SU-DHL-6 (cell line): ENCODE measurements around the gene GOLGA6C.
"Not testable (repeated sequence)": the region's sequence is repeated elsewhere in the genome, so short reads cannot be mapped to it uniquely, and the experiment has no call there.

Experiments
- H2AFZ ChIP-seq: fragments of 200-600 bp; sonication (generic); 2 replicates; pipeline ENCODE4 v1.6.1; 2014; ENCODE audit warnings: low read depth, mild to moderate bottlenecking, moderate library complexity, mixed read lengths, antibody characterized with exemption, low read length; ENCODE audit not compliant: severe bottlenecking
- H3F3A ChIP-seq: fragments of 200-600 bp; shearing (Covaris generic); 2 replicates; pipeline ENCODE4 v1.6.0; 2016; ENCODE audit warnings: antibody characterized with exemption, mild to moderate bottlenecking; ENCODE audit not compliant: insufficient read depth
- H3K27ac ChIP-seq: fragments of 200-600 bp; sonication (generic); 2 replicates; pipeline ENCODE4 v1.5.1; 2016; ENCODE audit warnings: low read depth, mild to moderate bottlenecking, low read length, moderate library complexity, mixed read lengths
- H3K27me3 ChIP-seq: fragments of 200-600 bp; sonication (generic), shearing (Covaris generic); 2 replicates; pipeline ENCODE4 v1.6.0; 2014; ENCODE audit warnings: mild to moderate bottlenecking, low read length
- H3K36me3 ChIP-seq: fragments of 200-600 bp; sonication (generic); 2 replicates; pipeline ENCODE4 v1.6.1; 2014; ENCODE audit warnings: mild to moderate bottlenecking, low read length, mixed read lengths
- H3K4me2 ChIP-seq: fragments of 300-600, 200-600 bp; shearing (Covaris generic), sonication (generic); 2 replicates; pipeline ENCODE4 v1.6.0; 2014; ENCODE audit warnings: low read length, low read depth, mild to moderate bottlenecking; ENCODE audit not compliant: poor library complexity, severe bottlenecking
- H3K4me3 ChIP-seq: fragments of 200-600 bp; sonication (generic); 2 replicates; pipeline ENCODE4 v1.5.1; 2014; ENCODE audit warnings: antibody characterized with exemption, low read length, mild to moderate bottlenecking, mixed read lengths; ENCODE audit not compliant: insufficient read depth, poor library complexity, severe bottlenecking
- H3K79me2 ChIP-seq: fragments of 200-600 bp; sonication (generic); 2 replicates; pipeline ENCODE4 v1.6.1; 2014; ENCODE audit warnings: mild to moderate bottlenecking, low read length, moderate library complexity; ENCODE audit not compliant: insufficient read depth
- H3K9ac ChIP-seq: fragments of 200-600 bp; sonication (generic); 2 replicates; pipeline ENCODE4 v1.7.0; 2014; ENCODE audit warnings: mild to moderate bottlenecking, low read length
- H3K9me2 ChIP-seq: fragments of 200-600 bp; sonication (generic); replicated peaks from 2 replicates; pipeline ENCODE4 v1.6.1; 2014; ENCODE audit warnings: low read length; ENCODE audit not compliant: insufficient read depth
- H3K9me3 ChIP-seq: fragments of 200-600 bp; sonication (generic); 2 replicates; pipeline ENCODE4 v1.6.1; 2014; ENCODE audit warnings: low read length, mixed read lengths; ENCODE audit not compliant: insufficient read depth
- H4K20me1 ChIP-seq: fragments of 200-600 bp; sonication (generic); 2 replicates; pipeline ENCODE4 v1.6.1; 2014; ENCODE audit warnings: low read depth, mild to moderate bottlenecking, antibody characterized with exemption, low read length, moderate library complexity, mixed read lengths
- CTCF ChIP-seq: fragments of 200-600 bp; sonication (generic); IDR thresholded peaks from one replicate; pipeline ENCODE4 v1.5.1; 2017; ENCODE audit warnings: antibody characterized with exemption, mild to moderate bottlenecking, low read length, moderate library complexity; ENCODE audit not compliant: insufficient read depth, poor library complexity, severe bottlenecking
- EZH2phosphoT487 ChIP-seq: fragments of 200-600 bp; sonication (generic), shearing (Covaris generic); conservative IDR thresholded peaks from 2 replicates; pipeline ENCODE4 v1.6.1; 2018; ENCODE audit warnings: mild to moderate bottlenecking, antibody characterized with exemption, low read length, moderate library complexity, mixed read lengths

Gene GOLGA6C, protein sequence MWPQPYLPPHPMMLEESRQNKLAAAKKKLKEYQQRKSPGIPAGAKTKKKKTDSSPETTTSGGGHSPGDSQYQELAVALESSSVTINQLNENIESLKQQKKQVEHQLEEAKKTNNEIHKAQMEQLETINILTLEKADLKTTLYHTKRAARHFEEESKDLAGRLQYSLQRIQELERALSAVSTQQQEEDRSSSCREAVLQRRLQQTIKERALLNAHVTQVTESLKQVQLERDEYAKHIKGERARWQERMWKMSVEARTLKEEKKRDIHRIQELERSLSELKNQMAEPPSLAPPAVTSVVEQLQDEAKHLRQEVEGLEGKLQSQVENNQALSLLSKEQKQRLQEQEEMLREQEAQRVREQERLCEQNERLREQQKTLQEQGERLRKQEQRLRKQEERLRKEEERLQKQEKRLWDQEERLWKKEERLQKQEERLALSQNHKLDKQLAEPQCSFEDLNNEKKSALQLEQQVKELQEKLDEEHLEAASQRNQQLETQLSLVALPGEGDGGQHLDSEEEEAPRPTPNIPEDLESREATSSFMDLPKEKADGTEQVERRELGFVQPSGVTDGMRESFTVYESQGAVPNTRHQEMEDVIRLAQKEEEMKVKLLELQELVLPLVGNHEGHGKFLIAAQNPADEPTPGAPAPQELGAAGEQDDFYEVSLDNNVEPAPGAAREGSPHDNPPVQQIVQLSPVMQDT

GRCh38 chr15:75258034-75258433, at the start of gene GOLGA6C:
Gene GOLGA6C, plus strand, starts transcription at chr15:75258334. Its CDS starts 265 bp downstream, at chr15:75258599.
- not testable (repeated sequence) for H4K20me1 ChIP-seq, H3K9ac ChIP-seq, H3K27me3 ChIP-seq, H3K36me3 ChIP-seq, H3K27ac ChIP-seq, H2AFZ ChIP-seq, H3K9me2 ChIP-seq, H3F3A ChIP-seq, H3K9me3 ChIP-seq, H3K79me2 ChIP-seq, H3K4me2 ChIP-seq, H3K4me3 ChIP-seq

- Histone ChIP-seq H3K9ac (no peak overlapping the region), H4K20me1 (peaks cover 23% of the 10 kb centered on the region), H3K27ac (no peak overlapping the region), H3K27me3 (no peaks in the 10 kb centered on the region), H3K4me2 (no peak overlapping the region), H2AFZ (no peak overlapping the region), H3K9me3 (no peaks in the 10 kb centered on the region), H3K36me3 (no peaks in the 10 kb centered on the region), H3K4me3 (no peak overlapping the region), H3K9me2 (no peaks in the 10 kb centered on the region), H3K79me2 (peaks cover 60% of the 10 kb centered on the region), H3F3A (no peaks in the 10 kb centered on the region)
- TF ChIP-seq CTCF (no peak), EZH2phosphoT487 (no peak)
Observed at GRCh38 chr15:75208501-75209288, 49.4 kb upstream of the GOLGA6C start.

DNA sequence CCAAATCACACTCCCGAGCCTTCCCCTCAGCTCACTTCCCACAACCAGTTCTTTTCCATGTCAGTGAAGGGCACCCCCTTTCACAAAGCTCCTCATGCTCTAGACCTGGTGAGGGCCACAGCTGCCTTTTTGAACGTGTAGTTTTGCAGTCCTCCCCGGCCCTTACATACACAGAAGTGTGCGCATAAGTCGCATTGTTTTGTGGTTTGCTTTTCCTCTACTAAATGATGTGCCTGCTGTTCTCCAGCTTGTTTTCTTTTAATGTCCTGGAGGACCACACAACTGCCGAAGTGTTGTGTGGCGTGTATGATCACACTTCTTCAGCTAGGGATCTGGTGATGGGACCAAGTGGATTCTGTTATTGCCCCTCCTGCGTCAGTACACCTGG, 48.9 kb upstream of the GOLGA6C start:
- Histone ChIP-seq H3K27me3 (no peaks in the 10 kb centered on the region), H2AFZ (no peak overlapping the region), H3F3A (no peaks in the 10 kb centered on the region), H3K79me2 (peaks cover 54% of the 10 kb centered on the region), H3K4me2 (no peak overlapping the region), H3K9ac (no peak overlapping the region), H3K9me3 (no peaks in the 10 kb centered on the region), H3K36me3 (no peaks in the 10 kb centered on the region), H3K4me3 (no peak overlapping the region), H3K9me2 (no peaks in the 10 kb centered on the region), H4K20me1 (peaks cover 23% of the 10 kb centered on the region), H3K27ac (no peak overlapping the region)
- TF ChIP-seq CTCF (no peak), EZH2phosphoT487 (no peak)
